SU-DHL-6 (cell line): Measurements from ENCODE around the gene FAM120B.

ENCODE experiments used
- H2AFZ ChIP-seq: fragments of 200-600 bp; sonication (generic); 2 replicates; pipeline ENCODE4 v1.6.1; 2014; ENCODE audit warnings: low read depth, mild to moderate bottlenecking, moderate library complexity, mixed read lengths, antibody characterized with exemption, low read length; ENCODE audit not compliant: severe bottlenecking
- H3F3A ChIP-seq: fragments of 200-600 bp; shearing (Covaris generic); 2 replicates; pipeline ENCODE4 v1.6.0; 2016; ENCODE audit warnings: antibody characterized with exemption, mild to moderate bottlenecking; ENCODE audit not compliant: insufficient read depth
- H3K27ac ChIP-seq: fragments of 200-600 bp; sonication (generic); 2 replicates; pipeline ENCODE4 v1.5.1; 2016; ENCODE audit warnings: low read depth, mild to moderate bottlenecking, low read length, moderate library complexity, mixed read lengths
- H3K27me3 ChIP-seq: fragments of 200-600 bp; sonication (generic), shearing (Covaris generic); 2 replicates; pipeline ENCODE4 v1.6.0; 2014; ENCODE audit warnings: mild to moderate bottlenecking, low read length
- H3K36me3 ChIP-seq: fragments of 200-600 bp; sonication (generic); 2 replicates; pipeline ENCODE4 v1.6.1; 2014; ENCODE audit warnings: mild to moderate bottlenecking, low read length, mixed read lengths
- H3K4me2 ChIP-seq: fragments of 300-600, 200-600 bp; shearing (Covaris generic), sonication (generic); 2 replicates; pipeline ENCODE4 v1.6.0; 2014; ENCODE audit warnings: low read length, low read depth, mild to moderate bottlenecking; ENCODE audit not compliant: poor library complexity, severe bottlenecking
- H3K4me3 ChIP-seq: fragments of 200-600 bp; sonication (generic); 2 replicates; pipeline ENCODE4 v1.5.1; 2014; ENCODE audit warnings: antibody characterized with exemption, low read length, mild to moderate bottlenecking, mixed read lengths; ENCODE audit not compliant: insufficient read depth, poor library complexity, severe bottlenecking
- H3K79me2 ChIP-seq: fragments of 200-600 bp; sonication (generic); 2 replicates; pipeline ENCODE4 v1.6.1; 2014; ENCODE audit warnings: mild to moderate bottlenecking, low read length, moderate library complexity; ENCODE audit not compliant: insufficient read depth
- H3K9ac ChIP-seq: fragments of 200-600 bp; sonication (generic); 2 replicates; pipeline ENCODE4 v1.7.0; 2014; ENCODE audit warnings: mild to moderate bottlenecking, low read length
- H3K9me2 ChIP-seq: fragments of 200-600 bp; sonication (generic); replicated peaks from 2 replicates; pipeline ENCODE4 v1.6.1; 2014; ENCODE audit warnings: low read length; ENCODE audit not compliant: insufficient read depth
- H3K9me3 ChIP-seq: fragments of 200-600 bp; sonication (generic); 2 replicates; pipeline ENCODE4 v1.6.1; 2014; ENCODE audit warnings: low read length, mixed read lengths; ENCODE audit not compliant: insufficient read depth
- H4K20me1 ChIP-seq: fragments of 200-600 bp; sonication (generic); 2 replicates; pipeline ENCODE4 v1.6.1; 2014; ENCODE audit warnings: low read depth, mild to moderate bottlenecking, antibody characterized with exemption, low read length, moderate library complexity, mixed read lengths
- EZH2phosphoT487 ChIP-seq: fragments of 200-600 bp; sonication (generic), shearing (Covaris generic); conservative IDR thresholded peaks from 2 replicates; pipeline ENCODE4 v1.6.1; 2018; ENCODE audit warnings: mild to moderate bottlenecking, antibody characterized with exemption, low read length, moderate library complexity, mixed read lengths
- TF ChIP-seq, protein P1 (sequence below): fragments of 200-600 bp; sonication (generic); IDR thresholded peaks from one replicate; pipeline ENCODE4 v1.5.1; 2017; ENCODE audit warnings: antibody characterized with exemption, mild to moderate bottlenecking, low read length, moderate library complexity; ENCODE audit not compliant: insufficient read depth, poor library complexity, severe bottlenecking

FAM120B gene

DNA sequence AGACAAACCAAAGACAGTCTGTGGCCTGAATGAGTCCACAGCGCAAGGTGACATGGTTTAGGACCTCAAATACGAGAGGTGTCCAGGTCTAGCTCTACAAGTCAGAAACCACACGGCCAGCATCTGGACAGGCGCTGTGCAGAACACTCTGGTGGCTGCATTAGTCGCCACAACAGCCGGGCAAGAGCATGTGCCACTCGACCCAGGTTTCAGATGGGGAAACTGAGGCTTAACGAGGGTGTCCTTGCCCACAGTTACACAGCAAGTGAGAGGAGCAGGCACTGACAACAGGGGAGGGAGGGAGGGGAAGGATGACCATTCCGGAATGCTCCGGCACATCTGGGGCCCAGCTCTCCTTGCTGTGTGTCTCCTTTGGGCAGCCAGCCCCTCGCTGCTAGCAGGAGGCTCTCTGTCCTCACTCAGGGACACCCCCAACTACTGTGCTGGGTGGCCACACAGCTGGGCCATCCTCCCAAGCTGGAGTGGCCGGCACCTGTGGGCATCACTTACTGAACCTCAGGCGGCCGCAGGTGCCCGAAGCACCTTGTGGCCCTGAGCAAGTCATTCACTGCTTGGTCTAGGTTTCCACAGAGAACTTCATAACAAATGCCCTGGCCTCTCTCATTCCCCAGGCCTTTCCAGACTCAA, 22.3 kb upstream of the FAM120B start:
- Histone ChIP-seq H2AFZ (no peak overlapping the region), H3K36me3 (no peaks in the 10 kb centered on the region), H4K20me1 (no peaks in the 10 kb centered on the region), H3K9me2 (no peaks in the 10 kb centered on the region), H3K4me3 (no peak overlapping the region), H3K27ac (no peak overlapping the region), H3K79me2 (no peaks in the 10 kb centered on the region), H3K9me3 (no peaks in the 10 kb centered on the region), H3F3A (no peaks in the 10 kb centered on the region; the same call in 1 of the 2 replicates), H3K4me2 (no peak overlapping the region), H3K9ac (no peak overlapping the region), H3K27me3 (no peaks in the 10 kb centered on the region)
- TF ChIP-seq, protein P1, sequence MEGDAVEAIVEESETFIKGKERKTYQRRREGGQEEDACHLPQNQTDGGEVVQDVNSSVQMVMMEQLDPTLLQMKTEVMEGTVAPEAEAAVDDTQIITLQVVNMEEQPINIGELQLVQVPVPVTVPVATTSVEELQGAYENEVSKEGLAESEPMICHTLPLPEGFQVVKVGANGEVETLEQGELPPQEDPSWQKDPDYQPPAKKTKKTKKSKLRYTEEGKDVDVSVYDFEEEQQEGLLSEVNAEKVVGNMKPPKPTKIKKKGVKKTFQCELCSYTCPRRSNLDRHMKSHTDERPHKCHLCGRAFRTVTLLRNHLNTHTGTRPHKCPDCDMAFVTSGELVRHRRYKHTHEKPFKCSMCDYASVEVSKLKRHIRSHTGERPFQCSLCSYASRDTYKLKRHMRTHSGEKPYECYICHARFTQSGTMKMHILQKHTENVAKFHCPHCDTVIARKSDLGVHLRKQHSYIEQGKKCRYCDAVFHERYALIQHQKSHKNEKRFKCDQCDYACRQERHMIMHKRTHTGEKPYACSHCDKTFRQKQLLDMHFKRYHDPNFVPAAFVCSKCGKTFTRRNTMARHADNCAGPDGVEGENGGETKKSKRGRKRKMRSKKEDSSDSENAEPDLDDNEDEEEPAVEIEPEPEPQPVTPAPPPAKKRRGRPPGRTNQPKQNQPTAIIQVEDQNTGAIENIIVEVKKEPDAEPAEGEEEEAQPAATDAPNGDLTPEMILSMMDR = no peak
- TF ChIP-seq EZH2phosphoT487 = no peak

DNA sequence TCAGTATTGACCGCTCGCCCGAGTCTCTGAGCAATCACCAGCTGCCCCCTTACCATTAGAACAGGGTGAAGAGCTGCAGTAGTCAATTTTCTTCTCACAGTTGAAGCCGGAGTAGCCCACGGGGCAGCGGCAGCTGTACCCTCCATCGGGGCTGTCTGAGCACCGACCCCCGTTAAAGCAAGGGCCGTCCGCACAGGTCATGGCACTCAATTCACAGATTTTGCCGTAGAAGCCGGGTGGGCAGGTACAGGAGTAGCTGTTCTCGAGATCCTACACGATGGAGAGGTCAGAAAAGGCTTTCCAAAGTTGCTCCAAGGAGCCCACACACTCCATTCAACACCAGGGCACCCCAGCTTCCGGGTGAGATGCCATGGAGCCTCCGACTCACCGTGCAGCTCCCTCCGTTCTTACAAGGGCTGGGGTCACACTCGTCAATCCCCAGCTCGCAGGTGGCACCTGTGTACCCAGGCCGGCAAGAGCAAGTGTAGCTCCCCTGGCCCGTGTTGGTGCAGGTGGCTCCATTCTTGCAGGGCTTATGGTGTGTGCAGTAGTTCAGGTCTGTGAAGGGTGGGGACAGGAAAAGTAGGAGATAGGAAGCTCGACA, 21.6 kb upstream of the FAM120B start:
- Histone ChIP-seq H3K27me3 (no peaks in the 10 kb centered on the region), H3K27ac (no peak overlapping the region), H3F3A (no peaks in the 10 kb centered on the region), H4K20me1 (no peaks in the 10 kb centered on the region), H2AFZ (no peak overlapping the region), H3K4me2 (no peak overlapping the region), H3K9ac (no peak overlapping the region), H3K79me2 (no peaks in the 10 kb centered on the region), H3K9me3 (no peaks in the 10 kb centered on the region), H3K36me3 (no peaks in the 10 kb centered on the region), H3K9me2 (no peaks in the 10 kb centered on the region), H3K4me3 (no peak overlapping the region)
- TF ChIP-seq, protein P1 = no peak
- no peak for TF ChIP-seq EZH2phosphoT487

DNA sequence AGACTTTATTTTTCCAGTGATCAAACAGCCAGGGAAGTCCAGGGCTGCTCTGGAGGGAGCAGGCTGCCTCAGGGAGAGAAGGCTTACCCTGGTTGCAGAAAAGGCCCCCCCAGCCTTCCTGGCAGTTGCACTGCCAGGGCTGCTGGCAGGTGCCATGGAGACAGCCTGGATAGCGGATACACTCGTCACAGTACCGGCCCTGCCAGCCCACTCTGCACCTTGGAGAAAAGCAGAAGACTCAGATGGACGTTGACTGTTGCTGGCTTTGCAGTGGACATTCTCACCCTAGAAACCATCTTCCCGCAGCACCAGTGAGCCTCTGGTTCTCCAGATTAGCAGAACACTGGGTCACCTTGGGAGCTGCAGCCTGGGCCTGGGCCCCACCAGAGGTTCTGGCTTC, 21.1 kb upstream of the FAM120B start:
- TF ChIP-seq, protein P1 = no peak
- no peak for TF ChIP-seq EZH2phosphoT487
- no peaks in the 10 kb centered on the region for H3K27me3 ChIP-seq
- H3F3A ChIP-seq = no peaks in the 10 kb centered on the region
- no peaks in the 10 kb centered on the region for H3K9me2 ChIP-seq
- H3K4me2 ChIP-seq = no peak overlapping the region
- H4K20me1 ChIP-seq = no peaks in the 10 kb centered on the region
- H3K4me3 ChIP-seq = no peak overlapping the region
- H3K27ac ChIP-seq = no peak overlapping the region
- H3K36me3 ChIP-seq = no peaks in the 10 kb centered on the region
- no peak overlapping the region for H3K9ac ChIP-seq
- no peaks in the 10 kb centered on the region for H3K79me2 ChIP-seq
- no peaks in the 10 kb centered on the region for H3K9me3 ChIP-seq
- H2AFZ ChIP-seq = no peak overlapping the region
